Activated CD8-positive, alpha-beta T cell treated with anti-CD3 and anti-CD28 coated beads, Interleukin-2, amount 10 ng/mL, durations not matched to agents 7 days and 5 days (primary cell): ENCODE data around the gene SELL. TPM values are rescaled to one million over a fixed set of nuclear protein-coding genes. Genes with fewer than 3 reads are reported as not detected.
A peak's percentile ranks its signal among the peaks of the same experiment; 100 is the strongest.

Experiments used
- ATAC-seq: fragments of 150-1000 bp; cut with Tn5 transposase; one replicate; pipeline ENCODE4 v1.10.0; 2021; ENCODE audit warnings: moderate library complexity
- CTCF ChIA-PET: fragments of 350-600 bp; sonication (Branson Sonifier 250); formaldehyde crosslinking; loops from one replicate; lab custom pipeline; 2021; ENCODE audit warnings: antibody characterized with exemption; lab: Charles Lee
- POLR2A ChIA-PET: fragments of 350-600 bp; sonication (Branson Sonifier 250); formaldehyde crosslinking; loops from one replicate; lab custom pipeline; 2021; ENCODE audit warnings: antibody characterized with exemption; lab: Charles Lee
- DNase-seq: peaks from one replicate; pipeline ENCODE4 v3.0.0-alpha.2; 2020
- H3K27ac Mint-ChIP-seq: one replicate; pipeline ENCODE4 v1.8.0; 2021; ENCODE audit warnings: mild to moderate bottlenecking, mixed read lengths
- H3K27me3 Mint-ChIP-seq: one replicate; pipeline ENCODE4 v1.8.0; 2021; ENCODE audit warnings: low read depth, mixed read lengths
- H3K36me3 Mint-ChIP-seq: one replicate; pipeline ENCODE4 v1.8.0; 2021; ENCODE audit warnings: low read depth, mixed read lengths
- H3K4me1 Mint-ChIP-seq: one replicate; pipeline ENCODE4 v1.8.0; 2021; ENCODE audit warnings: low read depth, mixed read lengths
- H3K4me3 Mint-ChIP-seq: one replicate; pipeline ENCODE4 v1.8.0; 2021; ENCODE audit warnings: mild to moderate bottlenecking, mixed read lengths
- H3K9me3 Mint-ChIP-seq: one replicate; pipeline ENCODE4 v1.8.0; 2022; ENCODE audit warnings: mixed read lengths; ENCODE audit not compliant: insufficient read depth
- total RNA-seq, 2 experiments: library from RNA; stranded (reverse); gene quantifications; one replicate each; pipeline ENCODE4 v1.2.3, GENCODE V29; 2021

The SELL gene
- 100 to 1,000 TPM; 192 to 222 TPM for total RNA-seq

- Mint-ChIP-seq H3K9me3 (no peaks in the 10 kb centered on the region), H3K36me3 (peaks cover 29% of the 10 kb centered on the region), H3K4me3 (peak within 1 kb of the TSS; percentile 81), H3K27me3 (peaks cover 10% of the 10 kb centered on the region), H3K27ac (peak within 1 kb of the TSS; percentile 90), H3K4me1 (peaks cover 29% of the 10 kb centered on the region)
- DNase-seq, result peak; percentile 89
- peak; percentile 80 for ATAC-seq
- ChIA-PET POLR2A (interaction anchor here (0.5 to 1.8 kb wide), 13 partner anchors 9 to 233 kb away, joined by 3 to 8 read pairs (median 3); partner anchors contain the start of genes F5 and METTL18), CTCF (interaction anchor here (0.7 to 3.4 kb wide), 57 partner anchors 10 to 1552 kb away, joined by 3 to 215 read pairs (median 4); partner anchors contain the start of genes F5, METTL18 and SLC19A2)
Observed at GRCh38 chr1:169711469-169712308, at the start of gene SELL. Gene SELL (minus strand): TSS chr1:169711620. CDS start chr1:169711498, 122 bp downstream.

GRCh38 chr1:169759038-169759437 is 47.6 kb upstream of the SELL start:
- ChIA-PET POLR2A (no interaction called here), CTCF (no interaction called here)
- Mint-ChIP-seq H3K27ac (no peak overlapping the region), H3K27me3 (peaks cover 2% of the 10 kb centered on the region), H3K36me3 (no peaks in the 10 kb centered on the region), H3K4me3 (no peak overlapping the region), H3K9me3 (no peaks in the 10 kb centered on the region), H3K4me1 (no peaks in the 10 kb centered on the region)
- DNase-seq (no peak), ATAC-seq (no peak)

- no peaks in the 10 kb centered on the region for H3K36me3 Mint-ChIP-seq
- ChIA-PET CTCF (no interaction called here), POLR2A (no interaction called here)
- DNase-seq (no peak), ATAC-seq (no peak)
- no peak overlapping the region for H3K27ac Mint-ChIP-seq
- peaks cover 11% of the 10 kb centered on the region for H3K27me3 Mint-ChIP-seq
- no peak overlapping the region for H3K4me3 Mint-ChIP-seq
- H3K9me3 Mint-ChIP-seq, result no peaks in the 10 kb centered on the region
- no peaks in the 10 kb centered on the region for H3K4me1 Mint-ChIP-seq
Observed at GRCh38 chr1:169753549-169753948, 42.1 kb upstream of the SELL start.

- Mint-ChIP-seq H3K27me3 (peaks cover 13% of the 10 kb centered on the region), H3K9me3 (no peaks in the 10 kb centered on the region), H3K4me3 (no peak overlapping the region), H3K36me3 (no peaks in the 10 kb centered on the region), H3K4me1 (no peaks in the 10 kb centered on the region), H3K27ac (no peak overlapping the region)
- DNase-seq, result no peak
- ATAC-seq, result no peak
- ChIA-PET CTCF (no interaction called here), POLR2A (no interaction called here)
Observed at GRCh38 chr1:169750041-169750440, 38.6 kb upstream of the SELL start.

GRCh38 chr1:169746550-169746949 is 35.1 kb upstream of the SELL start:
- Mint-ChIP-seq H3K4me1 (no peaks in the 10 kb centered on the region), H3K36me3 (no peaks in the 10 kb centered on the region), H3K9me3 (no peaks in the 10 kb centered on the region), H3K27ac (no peak overlapping the region), H3K27me3 (peaks cover 10% of the 10 kb centered on the region), H3K4me3 (no peak overlapping the region)
- ChIA-PET POLR2A (no interaction called here), CTCF (no interaction called here)
- no peak for DNase-seq
- ATAC-seq, result no peak

- Mint-ChIP-seq H3K9me3 (no peaks in the 10 kb centered on the region), H3K4me3 (no peak overlapping the region), H3K4me1 (no peaks in the 10 kb centered on the region), H3K36me3 (no peaks in the 10 kb centered on the region), H3K27ac (no peak overlapping the region), H3K27me3 (peaks cover 10% of the 10 kb centered on the region)
- DNase-seq (no peak), ATAC-seq (no peak)
- ChIA-PET POLR2A (no interaction called here), CTCF (no interaction called here)
Observed at GRCh38 chr1:169745015-169745861, 33.8 kb upstream of the SELL start.

GRCh38 chr1:169741666-169742394 is 30.4 kb upstream of the SELL start:
- no peaks in the 10 kb centered on the region for H3K36me3 Mint-ChIP-seq
- no peaks in the 10 kb centered on the region for H3K9me3 Mint-ChIP-seq
- H3K27ac Mint-ChIP-seq, result no peak overlapping the region
- H3K4me3 Mint-ChIP-seq, result no peak overlapping the region
- POLR2A ChIA-PET, result no interaction called here
- CTCF ChIA-PET, result interaction anchor here (1.4 kb wide), 1 partner anchor 30 kb away, joined by 4 read pairs; no protein-coding TSS in a partner anchor
- H3K27me3 Mint-ChIP-seq, result peaks cover 21% of the 10 kb centered on the region
- ATAC-seq, result no peak
- H3K4me1 Mint-ChIP-seq, result no peaks in the 10 kb centered on the region
- no peak for DNase-seq

GRCh38 chr1:169739980-169740379 is 28.6 kb upstream of the SELL start:
- POLR2A ChIA-PET, result no interaction called here
- H3K27me3 Mint-ChIP-seq, result peaks cover 16% of the 10 kb centered on the region
- no peak overlapping the region for H3K4me3 Mint-ChIP-seq
- CTCF ChIA-PET, result no interaction called here
- no peaks in the 10 kb centered on the region for H3K36me3 Mint-ChIP-seq
- DNase-seq (no peak), ATAC-seq (no peak)
- no peaks in the 10 kb centered on the region for H3K9me3 Mint-ChIP-seq
- no peak overlapping the region for H3K27ac Mint-ChIP-seq
- H3K4me1 Mint-ChIP-seq, result no peaks in the 10 kb centered on the region

GRCh38 chr1:169733924-169734323 is 22.5 kb upstream of the SELL start, which contains the start of gene SELE:
Gene SELE (minus strand): TSS chr1:169734079. CDS start chr1:169733612, 467 bp downstream.
- no peak for ATAC-seq
- Mint-ChIP-seq H3K36me3 (no peaks in the 10 kb centered on the region), H3K9me3 (no peaks in the 10 kb centered on the region), H3K27me3 (peaks cover 17% of the 10 kb centered on the region), H3K4me1 (no peaks in the 10 kb centered on the region), H3K27ac (no peak within 1 kb of the TSS), H3K4me3 (no peak within 1 kb of the TSS)
- ChIA-PET CTCF (no interaction called here), POLR2A (no interaction called here)
- no peak for DNase-seq

GRCh38 chr1:169731446-169731845 is 20.0 kb upstream of the SELL start:
- ATAC-seq, result no peak
- CTCF ChIA-PET, result no interaction called here
- no peaks in the 10 kb centered on the region for H3K4me1 Mint-ChIP-seq

GRCh38 chr1:169729991-169730390 is 18.6 kb upstream of the SELL start:
- POLR2A ChIA-PET, result no interaction called here
- Mint-ChIP-seq H3K4me1 (no peaks in the 10 kb centered on the region), H3K27ac (no peak overlapping the region), H3K4me3 (no peak overlapping the region), H3K36me3 (no peaks in the 10 kb centered on the region), H3K27me3 (peaks cover 15% of the 10 kb centered on the region), H3K9me3 (no peaks in the 10 kb centered on the region)
- ATAC-seq, result no peak
- DNase-seq, result no peak
- CTCF ChIA-PET, result interaction anchor here (0.6 to 1.1 kb wide), 2 partner anchors 184 to 266 kb away, joined by 3 read pairs; no protein-coding TSS in a partner anchor

More at GRCh38 chr1:169731446-169731845, 20.0 kb upstream of the SELL start:
- H3K36me3 Mint-ChIP-seq, result no peaks in the 10 kb centered on the region
- no peak overlapping the region for H3K27ac Mint-ChIP-seq
- POLR2A ChIA-PET, result no interaction called here
- H3K27me3 Mint-ChIP-seq, result peaks cover 15% of the 10 kb centered on the region
- H3K9me3 Mint-ChIP-seq, result no peaks in the 10 kb centered on the region
- H3K4me3 Mint-ChIP-seq, result no peak overlapping the region
- no peak for DNase-seq
